MM.1S (cell line): Measurements from ENCODE around the gene KCNMA1.

Experiments
- EZH2 ChIP-seq: fragments of 300-600 bp; sonication (generic); optimal IDR thresholded peaks from 2 replicates; pipeline ENCODE3; 2017; ENCODE audit warnings: low read depth, mild to moderate bottlenecking, antibody characterized with exemption, low read length, mixed read lengths
- EZH2phosphoT487 ChIP-seq: fragments of 300-600 bp; sonication (generic); IDR thresholded peaks from 2 replicates; pipeline ENCODE4 v1.6.1; 2018; ENCODE audit warnings: antibody characterized with exemption, low read length
- TF ChIP-seq, protein P1 (sequence below): fragments of 300-600 bp; sonication (generic); IDR thresholded peaks from 2 replicates; pipeline ENCODE4 v1.5.1; 2016; ENCODE audit warnings: antibody characterized with exemption, low read length, mixed read lengths

DNA sequence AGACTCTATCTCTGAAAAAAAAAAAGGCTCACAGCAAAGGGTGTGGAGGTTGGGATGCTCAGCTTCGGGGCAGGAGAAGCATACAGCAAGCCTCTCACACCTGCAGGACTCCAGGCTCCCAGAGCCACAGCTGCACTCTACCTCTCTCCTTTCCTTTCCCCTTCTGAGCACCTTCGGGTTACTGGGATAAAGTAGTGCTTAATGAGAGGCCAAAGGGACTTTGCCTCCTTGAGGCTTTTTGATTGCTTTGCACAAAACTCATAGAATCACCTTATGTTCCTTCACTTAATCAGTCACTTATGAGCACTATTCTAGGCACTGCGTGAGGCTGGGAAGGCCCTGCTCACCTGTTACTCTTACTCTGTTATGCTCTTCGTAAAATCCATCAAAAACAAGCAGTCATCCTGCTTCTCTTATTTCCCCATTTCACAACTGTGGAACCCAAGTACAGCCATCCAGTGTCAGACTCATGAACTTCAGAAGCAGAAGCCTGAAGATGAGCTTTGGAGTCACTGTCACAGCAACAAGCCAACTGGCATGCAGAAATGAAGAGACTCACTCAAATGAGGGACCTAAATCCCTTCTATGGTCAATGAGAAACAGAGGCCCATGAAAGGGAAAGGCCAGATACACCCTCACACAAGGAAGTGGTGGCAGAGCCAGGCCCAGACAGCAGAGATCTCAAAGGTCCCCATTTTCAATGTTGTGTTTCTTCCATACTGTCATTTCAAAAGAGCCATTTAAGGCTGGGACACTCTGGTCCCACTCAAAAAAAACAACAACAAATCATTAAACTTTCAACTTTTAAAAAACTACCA lies 205.4 kb downstream of the KCNMA1 start:
- TF ChIP-seq, protein P1, sequence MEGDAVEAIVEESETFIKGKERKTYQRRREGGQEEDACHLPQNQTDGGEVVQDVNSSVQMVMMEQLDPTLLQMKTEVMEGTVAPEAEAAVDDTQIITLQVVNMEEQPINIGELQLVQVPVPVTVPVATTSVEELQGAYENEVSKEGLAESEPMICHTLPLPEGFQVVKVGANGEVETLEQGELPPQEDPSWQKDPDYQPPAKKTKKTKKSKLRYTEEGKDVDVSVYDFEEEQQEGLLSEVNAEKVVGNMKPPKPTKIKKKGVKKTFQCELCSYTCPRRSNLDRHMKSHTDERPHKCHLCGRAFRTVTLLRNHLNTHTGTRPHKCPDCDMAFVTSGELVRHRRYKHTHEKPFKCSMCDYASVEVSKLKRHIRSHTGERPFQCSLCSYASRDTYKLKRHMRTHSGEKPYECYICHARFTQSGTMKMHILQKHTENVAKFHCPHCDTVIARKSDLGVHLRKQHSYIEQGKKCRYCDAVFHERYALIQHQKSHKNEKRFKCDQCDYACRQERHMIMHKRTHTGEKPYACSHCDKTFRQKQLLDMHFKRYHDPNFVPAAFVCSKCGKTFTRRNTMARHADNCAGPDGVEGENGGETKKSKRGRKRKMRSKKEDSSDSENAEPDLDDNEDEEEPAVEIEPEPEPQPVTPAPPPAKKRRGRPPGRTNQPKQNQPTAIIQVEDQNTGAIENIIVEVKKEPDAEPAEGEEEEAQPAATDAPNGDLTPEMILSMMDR, result no peak
- TF ChIP-seq EZH2phosphoT487 (no peak), EZH2 (no peak)
